Astrocyte (in vitro differentiated cells and primary cell): ENCODE data around the gene IDE.

Experiments used
- CTCF ChIP-seq: IDR thresholded peaks from 2 replicates; pipeline ENCODE4 v1.5.1; 2011; ENCODE audit warnings: low read depth, mild to moderate bottlenecking, inconsistent platforms, low read length, moderate library complexity; ENCODE audit not compliant: insufficient read depth
- EZH2 ChIP-seq: IDR thresholded peaks from 2 replicates; pipeline ENCODE4 v1.6.1; 2012; ENCODE audit warnings: mild to moderate bottlenecking, low read length, inconsistent platforms; ENCODE audit not compliant: insufficient read depth

- no peak for TF ChIP-seq CTCF
- no peak for TF ChIP-seq EZH2
Observed at GRCh38 chr10:92508866-92509265, 65.0 kb downstream of the IDE start.
